GM18505 (cell line): Measurements from ENCODE around the gene STAT5A.
"Not testable (repeated sequence)": the region's sequence is repeated elsewhere in the genome, so short reads cannot be mapped to it uniquely, and the experiment has no call there.

Source experiments
- ATAC-seq: cut with Tn5 transposase; IDR thresholded peaks from one replicate; pipeline ENCODE4 v1.9.1; 2021; ENCODE audit not compliant: unreplicated experiment
- POLR2A ChIP-seq: IDR thresholded peaks from 4 replicates; pipeline ENCODE4 v1.6.1; 2011; ENCODE audit warnings: borderline replicate concordance; ENCODE audit not compliant: insufficient read depth, insufficient read length; ENCODE audit errors: extremely low read depth

STAT5A gene

DNA sequence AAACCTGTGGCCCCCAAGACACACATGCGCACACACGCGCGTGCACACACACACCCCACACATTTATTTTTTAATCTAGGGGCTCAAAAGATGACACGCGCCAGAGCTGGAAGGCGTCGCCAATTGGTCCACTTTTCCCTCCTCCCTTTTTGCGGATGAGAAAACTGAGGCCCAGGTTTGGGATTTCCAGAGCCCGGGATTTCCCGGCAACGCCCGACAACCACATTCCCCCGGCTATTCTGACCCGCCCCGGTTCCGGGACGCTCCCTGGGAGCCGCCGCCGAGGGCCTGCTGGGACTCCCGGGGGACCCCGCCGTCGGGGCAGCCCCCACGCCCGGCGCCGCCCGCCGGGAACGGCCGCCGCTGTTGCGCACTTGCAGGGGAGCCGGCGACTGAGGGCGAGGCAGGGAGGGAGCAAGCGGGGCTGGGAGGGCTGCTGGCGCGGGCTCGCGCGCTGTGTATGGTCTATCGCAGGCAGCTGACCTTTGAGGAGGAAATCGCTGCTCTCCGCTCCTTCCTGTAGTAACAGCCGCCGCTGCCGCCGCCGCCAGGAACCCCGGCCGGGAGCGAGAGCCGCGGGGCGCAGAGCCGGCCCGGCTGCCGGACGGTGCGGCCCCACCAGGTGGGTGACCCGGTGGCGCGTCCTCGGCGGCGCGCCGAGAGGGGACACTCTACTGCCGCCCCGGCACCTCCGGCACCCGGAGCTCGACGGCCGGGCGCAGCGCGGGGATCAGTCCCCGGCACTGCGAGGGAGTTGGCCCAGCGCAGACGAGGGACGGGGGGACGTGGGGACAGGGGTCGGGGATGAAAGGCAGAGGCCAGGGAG lies at the start of gene STAT5A:
STAT5A (plus strand) TSS at position 522 of the 826 bp plus-strand sequence. CDS start 914 bp downstream, outside the sequence.
- TF ChIP-seq POLR2A = peak; percentile 80

DNA sequence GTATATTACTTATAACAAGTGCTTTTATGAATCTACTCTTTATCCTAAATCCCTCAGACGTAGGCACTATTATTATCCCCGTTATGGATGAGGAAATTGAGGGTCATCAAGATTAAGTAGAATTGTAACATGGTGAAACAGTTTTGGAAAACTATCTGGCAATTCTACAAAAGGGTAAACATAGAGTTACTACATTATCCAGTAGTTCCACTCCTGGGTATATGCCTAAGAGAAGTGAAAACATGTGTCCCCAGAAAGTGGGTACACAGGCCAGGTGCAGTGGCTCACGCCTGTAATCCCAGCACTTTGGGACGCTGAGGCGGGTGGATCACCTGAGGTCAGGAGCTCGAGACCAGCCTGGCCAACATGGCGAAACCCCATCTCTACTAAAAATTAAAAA lies 48.7 kb upstream of the STAT5A start:
- not testable (repeated sequence) for ATAC-seq

More for the DNA sequence above, at the start of gene STAT5A:
- ATAC-seq = peak; percentile 44

DNA sequence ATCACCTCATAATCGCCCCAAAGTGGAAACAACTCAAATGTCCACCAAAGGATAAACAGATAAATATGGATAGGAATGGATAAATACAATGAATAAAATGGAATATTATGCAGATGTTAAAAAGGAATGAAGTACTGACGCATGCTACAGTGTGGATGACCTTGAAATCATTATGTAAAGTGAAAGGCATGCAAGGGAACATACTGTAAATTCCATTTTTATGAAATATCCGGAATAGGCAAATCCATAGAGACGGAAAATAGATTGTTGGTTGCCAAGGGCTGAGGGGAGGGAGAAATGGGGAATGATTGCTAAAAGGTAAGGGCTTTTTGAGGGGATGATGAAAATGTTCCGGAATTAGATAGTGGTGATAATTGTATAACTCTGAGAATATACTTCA lies 48.1 kb upstream of the STAT5A start:
- no peak for TF ChIP-seq POLR2A
- ATAC-seq = no peak

DNA sequence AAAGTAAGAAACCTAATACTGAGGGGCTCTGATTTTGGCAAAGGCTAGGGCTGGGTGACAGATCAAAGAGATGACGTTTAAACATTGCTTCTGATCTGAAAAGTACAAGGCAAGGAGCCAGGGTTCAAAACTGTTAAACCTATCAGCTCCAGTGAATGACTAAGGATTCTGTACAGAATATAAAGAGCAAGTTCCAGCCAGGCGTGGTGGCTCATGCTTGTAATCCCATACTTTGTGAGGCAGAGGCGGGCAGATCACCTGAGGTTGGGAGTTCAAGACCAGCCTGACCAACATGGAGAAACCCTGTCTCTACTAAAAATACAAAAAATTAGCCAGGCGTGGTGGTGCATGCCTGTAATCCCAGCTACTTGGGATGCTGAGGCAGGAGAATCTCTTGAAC lies 47.4 kb upstream of the STAT5A start:
- ATAC-seq = not testable (repeated sequence)

DNA sequence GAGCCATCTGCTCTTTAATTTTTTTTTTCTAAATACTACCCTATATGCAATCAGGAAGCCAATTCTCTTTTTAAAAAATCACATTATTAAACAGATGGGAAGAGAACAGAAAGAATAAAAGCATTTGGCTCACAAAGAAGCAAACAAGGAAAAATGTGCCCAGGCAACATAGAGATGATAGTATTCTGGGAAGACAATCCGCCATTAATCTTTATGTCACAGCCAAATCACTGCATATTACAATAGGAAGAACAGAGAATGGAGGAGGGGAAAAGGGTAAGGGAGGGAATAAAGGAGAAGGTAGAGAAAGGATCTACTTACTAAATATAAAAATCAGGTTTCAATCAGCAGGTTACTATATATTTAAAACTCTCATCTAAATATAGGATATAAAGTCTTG lies 46.4 kb upstream of the STAT5A start:
- no peak for TF ChIP-seq POLR2A

DNA sequence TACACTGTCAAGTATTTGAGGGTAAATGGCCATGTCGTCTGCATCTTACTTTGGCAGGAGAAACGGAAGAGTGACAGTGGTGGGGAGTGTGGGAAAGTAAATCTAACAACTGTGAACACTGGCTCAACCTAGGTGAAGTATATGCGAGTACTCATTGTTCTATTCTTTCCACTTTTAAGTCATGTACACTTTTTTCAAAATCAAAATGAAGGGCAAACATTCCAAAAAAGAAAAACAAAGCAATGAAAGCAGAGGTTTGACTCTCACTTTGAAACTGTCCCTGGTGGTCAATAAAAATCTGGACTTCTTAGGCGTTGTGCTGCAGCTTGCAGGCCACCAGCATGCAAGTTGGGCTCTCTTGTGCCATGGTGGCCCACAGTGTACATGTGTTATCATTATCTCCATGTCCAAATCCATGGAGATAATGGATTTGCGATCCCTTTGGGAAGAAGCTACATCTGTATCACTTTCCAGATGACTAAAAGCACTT lies 44.8 kb upstream of the STAT5A start:
- TF ChIP-seq POLR2A = no peak
- no peak for ATAC-seq

More for the DNA sequence above, 46.4 kb upstream of the STAT5A start:
- ATAC-seq = no peak

DNA sequence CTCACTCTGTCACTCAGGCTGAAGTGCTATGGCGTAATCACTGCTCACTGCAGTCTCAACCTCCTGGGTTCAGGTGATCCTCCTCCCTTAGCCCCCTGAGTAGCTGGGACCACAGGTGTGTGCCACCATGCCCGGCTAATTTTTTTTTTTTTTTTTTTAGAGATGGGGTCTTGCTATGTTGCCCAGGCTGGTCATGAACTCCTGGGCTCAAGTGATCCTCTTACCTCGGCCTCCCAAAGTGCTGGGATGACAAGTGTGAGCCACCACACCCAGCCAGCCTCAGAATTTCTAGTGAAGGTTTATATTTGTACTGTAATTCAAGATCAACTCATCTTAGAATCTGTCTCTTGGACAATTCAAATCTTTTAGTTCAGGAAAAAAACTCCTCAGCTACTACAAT lies 44.2 kb upstream of the STAT5A start:
- not testable (repeated sequence) for ATAC-seq

DNA sequence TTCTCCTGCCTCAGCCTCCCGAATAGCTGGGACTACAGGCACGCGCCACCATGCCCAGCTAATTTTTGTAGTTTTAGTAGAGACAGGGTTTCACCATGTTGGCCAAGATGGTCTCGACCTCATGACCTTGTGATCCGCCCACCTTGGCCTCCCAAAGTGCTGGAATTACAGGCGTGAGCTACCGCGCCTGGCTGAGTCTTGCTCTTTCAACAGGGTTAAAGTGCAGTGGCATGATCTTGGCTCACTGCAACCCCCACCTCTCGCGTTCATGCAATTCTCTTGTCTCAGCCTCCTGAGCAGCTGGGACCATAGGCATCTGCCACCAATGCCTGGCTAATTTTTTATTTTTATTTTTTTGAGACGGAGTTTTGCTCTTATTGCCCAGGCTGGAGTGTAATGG lies 43.1 kb upstream of the STAT5A start:
- ATAC-seq = not testable (repeated sequence)

DNA sequence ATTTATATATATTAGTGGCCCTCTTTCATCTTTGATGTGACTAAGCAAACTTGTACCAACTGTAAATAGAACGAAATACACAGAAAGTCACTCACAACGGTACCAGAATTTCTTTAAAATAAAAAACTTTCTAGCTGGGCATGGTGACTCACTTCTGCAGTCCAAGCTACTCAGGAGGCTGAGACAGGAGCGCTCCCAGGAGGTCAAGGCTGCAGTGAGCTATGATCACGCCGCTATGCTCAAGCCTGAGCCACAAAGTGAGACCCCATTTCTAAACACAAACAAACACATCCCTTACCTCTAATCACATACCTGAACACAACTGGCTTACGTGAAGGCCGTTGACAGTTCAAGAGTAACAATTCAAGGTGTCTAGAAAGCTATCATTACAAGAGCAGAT lies 41.8 kb upstream of the STAT5A start:
- TF ChIP-seq POLR2A = no peak
- ATAC-seq = no peak

DNA sequence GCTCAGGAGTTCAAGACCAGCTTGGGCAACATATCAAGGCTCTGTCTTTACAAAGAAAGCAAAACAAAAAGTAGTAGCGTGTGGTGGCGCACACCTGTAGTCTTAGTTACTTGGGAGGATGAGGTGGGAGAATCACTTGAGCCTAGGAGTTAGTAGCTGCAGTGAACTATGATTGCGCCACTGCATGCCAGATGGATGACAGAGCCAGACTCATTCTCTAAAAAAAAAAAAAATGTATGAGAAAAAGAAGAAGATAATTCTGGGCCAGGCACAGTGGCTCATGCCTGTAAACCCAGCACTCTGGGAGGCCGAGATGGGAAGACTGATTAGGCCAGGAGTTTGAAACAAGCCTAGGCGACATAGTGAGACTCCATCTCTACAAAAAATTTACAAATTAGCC lies 40.6 kb upstream of the STAT5A start:
- TF ChIP-seq POLR2A = no peak
- no peak for ATAC-seq

DNA sequence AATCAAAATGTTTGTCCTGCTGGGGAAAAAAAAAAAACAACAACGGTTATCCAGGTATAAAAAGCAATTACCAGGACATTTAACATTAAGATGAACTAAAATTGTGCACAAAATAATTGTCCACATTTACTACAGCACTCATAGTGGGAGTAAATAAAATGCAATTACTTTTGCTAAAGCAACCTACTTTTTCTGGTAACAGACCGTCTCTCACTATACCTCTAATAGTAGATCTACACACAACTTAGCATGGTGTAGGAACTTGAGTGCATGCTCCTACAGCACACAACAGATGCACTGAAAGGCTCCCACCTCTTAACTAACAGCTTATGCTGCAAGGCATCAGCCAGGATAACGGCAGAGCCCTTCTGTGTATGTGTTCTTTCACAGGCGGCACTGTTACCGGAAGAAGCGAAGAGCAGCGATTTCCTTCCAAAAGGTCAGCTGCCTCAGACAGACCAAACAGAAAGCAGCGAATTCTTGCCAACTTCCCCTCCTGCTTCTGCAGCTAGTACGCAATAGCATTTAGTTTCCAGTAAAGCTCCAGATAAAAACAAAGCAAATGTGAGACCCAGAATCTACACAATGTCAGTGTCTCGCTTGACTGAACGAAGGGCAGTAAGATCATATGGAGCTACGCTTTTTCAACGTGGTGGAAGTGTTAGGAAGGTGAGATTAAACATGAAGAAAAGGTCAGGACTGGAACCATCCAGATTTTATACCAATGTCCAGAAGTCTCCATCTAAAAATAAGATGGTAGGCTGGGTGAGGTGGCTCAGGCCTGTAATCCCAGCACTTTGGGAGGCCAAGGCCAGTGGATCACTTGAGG lies 39.7 kb upstream of the STAT5A start:
- peak; percentile 69 for TF ChIP-seq POLR2A
- ATAC-seq = peak; percentile 87

DNA sequence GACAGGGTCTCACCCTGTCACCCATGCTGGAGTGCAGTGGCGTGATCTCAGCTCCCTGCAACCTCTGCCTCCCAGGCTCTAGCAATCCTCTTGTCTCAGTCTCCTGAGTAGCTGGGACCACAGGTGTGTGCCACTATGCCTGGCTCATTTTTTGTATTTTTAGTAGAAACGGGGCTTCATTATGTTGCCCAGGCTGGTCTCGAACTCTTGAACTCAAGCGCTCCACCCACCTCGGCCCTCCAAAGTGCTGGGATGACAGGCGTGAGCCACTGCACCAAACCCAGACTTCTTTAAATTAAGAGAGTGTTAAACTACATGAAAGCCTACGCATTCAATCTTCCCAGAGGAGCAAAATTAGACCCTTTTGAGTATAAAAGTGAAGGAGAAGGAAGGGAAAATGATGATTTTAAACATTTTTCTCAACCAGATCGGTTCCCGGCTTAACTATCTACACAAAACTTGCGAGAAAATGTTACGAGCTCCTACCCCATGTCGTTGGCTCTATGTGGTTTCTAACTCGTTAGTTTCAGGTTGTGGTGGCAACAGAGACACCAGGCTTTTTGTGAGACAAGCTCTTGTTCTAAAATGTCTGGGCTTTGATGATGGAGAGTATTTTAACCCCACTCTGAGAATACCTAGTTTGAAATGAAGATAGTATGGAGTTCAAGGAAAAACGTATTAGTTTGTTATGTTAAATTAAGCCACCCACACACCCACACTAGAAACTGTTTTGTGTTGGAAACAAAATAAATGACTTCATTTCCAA lies 38.4 kb upstream of the STAT5A start:
- no peak for TF ChIP-seq POLR2A
- no peak for ATAC-seq

DNA sequence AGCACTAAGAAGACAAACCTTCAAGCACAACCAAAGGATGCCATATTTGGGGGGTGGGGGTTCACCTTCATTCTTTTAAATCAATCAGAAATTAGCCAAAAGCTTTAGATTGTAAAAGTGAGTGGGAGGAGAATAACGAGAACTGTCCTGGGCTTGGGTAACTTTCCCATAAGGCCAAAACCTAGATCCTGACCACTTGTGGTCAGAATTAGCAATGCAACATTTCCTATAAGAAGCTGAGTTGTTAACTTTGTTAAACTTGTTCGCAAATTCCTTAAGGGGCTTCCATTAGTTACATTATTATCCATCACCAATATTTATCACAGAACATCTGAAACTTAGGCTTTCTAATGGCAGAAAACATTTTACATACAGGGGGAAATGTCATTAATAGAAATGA lies 37.2 kb upstream of the STAT5A start:
- no peak for TF ChIP-seq POLR2A
- no peak for ATAC-seq
